Measurements from ENCODE around the gene CLTB.

GRCh38 chr5:176427971-176428370 is 11.6 kb upstream of the CLTB start:
- no peak for TF ChIP-seq POLR2A (IDR thresholded peaks at IDR 0.05)
- TF ChIP-seq, protein P1, sequence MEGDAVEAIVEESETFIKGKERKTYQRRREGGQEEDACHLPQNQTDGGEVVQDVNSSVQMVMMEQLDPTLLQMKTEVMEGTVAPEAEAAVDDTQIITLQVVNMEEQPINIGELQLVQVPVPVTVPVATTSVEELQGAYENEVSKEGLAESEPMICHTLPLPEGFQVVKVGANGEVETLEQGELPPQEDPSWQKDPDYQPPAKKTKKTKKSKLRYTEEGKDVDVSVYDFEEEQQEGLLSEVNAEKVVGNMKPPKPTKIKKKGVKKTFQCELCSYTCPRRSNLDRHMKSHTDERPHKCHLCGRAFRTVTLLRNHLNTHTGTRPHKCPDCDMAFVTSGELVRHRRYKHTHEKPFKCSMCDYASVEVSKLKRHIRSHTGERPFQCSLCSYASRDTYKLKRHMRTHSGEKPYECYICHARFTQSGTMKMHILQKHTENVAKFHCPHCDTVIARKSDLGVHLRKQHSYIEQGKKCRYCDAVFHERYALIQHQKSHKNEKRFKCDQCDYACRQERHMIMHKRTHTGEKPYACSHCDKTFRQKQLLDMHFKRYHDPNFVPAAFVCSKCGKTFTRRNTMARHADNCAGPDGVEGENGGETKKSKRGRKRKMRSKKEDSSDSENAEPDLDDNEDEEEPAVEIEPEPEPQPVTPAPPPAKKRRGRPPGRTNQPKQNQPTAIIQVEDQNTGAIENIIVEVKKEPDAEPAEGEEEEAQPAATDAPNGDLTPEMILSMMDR (IDR thresholded peaks at IDR 0.05 in 8 of 11, conservative IDR thresholded peaks at IDR 0.05 in 3 of 11) = no peak
